Activated CD8-positive, alpha-beta memory T cell treated with anti-CD3 and anti-CD28 coated beads, Interleukin-2, amount 50 U/mL, for 4 hours (primary cell): ENCODE measurements around the gene ZNF407.

Experiments
- DNase-seq: peaks from one replicate; pipeline ENCODE4 v3.0.0-alpha.2; 2020

ZNF407 gene

DNA sequence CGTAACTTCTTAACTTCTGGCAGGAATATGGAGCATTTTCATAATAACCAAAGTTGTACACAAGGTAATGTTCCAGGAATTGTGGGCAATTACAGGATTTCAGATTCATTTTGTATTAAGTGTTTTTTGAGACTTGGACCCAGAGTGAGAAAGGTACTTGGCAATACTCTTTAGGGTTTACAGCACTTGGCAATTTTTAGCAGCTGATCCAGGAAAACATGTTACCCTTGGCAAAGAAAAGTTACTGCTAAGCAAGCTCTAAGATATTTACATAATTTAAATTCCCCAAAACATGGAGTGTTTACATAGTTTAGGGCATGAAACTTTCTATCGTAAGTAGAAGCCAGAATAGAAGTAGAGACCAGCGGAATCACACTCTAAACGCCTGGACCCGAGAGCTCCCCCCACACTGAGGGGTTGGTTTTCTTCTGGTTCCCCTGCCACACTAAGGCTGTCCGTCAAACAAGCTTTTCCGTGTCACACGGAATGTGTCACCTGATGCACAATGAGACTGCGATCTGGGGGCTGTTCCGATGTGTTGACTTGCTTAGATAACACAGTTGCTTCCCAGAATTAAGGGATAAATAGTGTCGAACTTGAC, 434.1 kb downstream of the ZNF407 start:
- DNase-seq, result no peak

DNA sequence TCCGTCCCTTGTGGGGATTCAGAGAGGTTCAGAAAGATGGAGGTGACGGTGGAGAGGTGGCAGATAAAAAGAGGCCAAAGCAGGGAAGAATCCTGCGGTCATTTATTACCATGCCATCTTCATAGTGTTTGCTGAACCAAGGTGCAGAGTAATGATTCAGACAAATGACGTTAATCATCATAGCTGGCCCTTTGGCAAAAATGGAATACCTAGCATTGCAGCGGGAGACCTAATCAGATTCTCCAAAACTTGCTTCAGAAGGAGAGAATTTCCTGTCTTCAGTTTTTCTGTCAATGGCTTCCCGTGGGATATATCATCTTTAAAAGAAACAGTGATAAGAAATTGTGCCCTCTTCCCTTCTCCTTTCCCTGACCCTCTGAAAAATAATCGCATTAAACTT, 435.8 kb downstream of the ZNF407 start:
- no peak for DNase-seq

- no peak for DNase-seq
Observed at GRCh38 chr18:75034937-75035336, 437.3 kb downstream of the ZNF407 start.

- no peak for DNase-seq
Observed at GRCh38 chr18:75035928-75036327, 438.3 kb downstream of the ZNF407 start.

GRCh38 chr18:75036917-75037688, 439.4 kb downstream of the ZNF407 start:
- DNase-seq, result no peak

- DNase-seq, result no peak
Observed at GRCh38 chr18:75037689-75037955, 440.0 kb downstream of the ZNF407 start.

DNA sequence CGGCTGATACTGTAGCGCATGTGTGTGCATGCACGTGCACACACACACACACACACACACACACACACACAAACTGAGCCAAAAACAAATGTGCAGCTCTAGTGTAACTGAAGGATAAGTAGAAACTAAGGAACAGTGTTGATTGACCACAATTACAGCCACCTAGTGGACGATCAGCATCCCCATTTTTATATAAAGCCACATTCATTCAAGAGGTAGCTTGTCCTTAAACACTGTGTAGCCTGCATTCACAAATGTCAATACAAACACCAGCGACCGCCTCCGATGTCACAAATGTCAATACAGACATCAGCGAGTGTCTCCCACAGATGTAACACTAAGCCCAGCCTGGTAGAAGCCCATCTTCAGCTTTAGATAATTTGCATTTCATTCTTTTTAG, 443.9 kb downstream of the ZNF407 start:
- DNase-seq, result no peak

DNA sequence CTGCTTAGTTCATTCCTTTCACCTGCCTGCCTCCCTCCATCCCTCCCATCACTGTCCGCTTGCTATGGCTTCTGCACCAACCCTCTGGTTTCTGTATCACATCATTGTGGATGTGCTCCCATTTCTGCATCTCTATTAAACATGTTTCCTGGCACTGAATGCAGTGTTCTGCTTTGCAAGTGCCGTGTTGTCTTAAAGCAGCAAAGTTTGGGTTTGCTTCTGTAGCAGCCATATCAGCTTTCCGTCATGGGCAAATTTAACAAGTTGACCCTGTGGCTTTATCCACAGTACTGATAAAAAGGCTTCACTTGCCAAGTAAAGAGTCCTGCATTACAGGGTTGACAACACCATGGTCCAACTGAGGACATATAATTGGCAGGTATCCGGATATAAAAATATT, 445.8 kb downstream of the ZNF407 start:
- no peak for DNase-seq

GRCh38 chr18:75044296-75044695, 446.6 kb downstream of the ZNF407 start:
- no peak for DNase-seq

DNA sequence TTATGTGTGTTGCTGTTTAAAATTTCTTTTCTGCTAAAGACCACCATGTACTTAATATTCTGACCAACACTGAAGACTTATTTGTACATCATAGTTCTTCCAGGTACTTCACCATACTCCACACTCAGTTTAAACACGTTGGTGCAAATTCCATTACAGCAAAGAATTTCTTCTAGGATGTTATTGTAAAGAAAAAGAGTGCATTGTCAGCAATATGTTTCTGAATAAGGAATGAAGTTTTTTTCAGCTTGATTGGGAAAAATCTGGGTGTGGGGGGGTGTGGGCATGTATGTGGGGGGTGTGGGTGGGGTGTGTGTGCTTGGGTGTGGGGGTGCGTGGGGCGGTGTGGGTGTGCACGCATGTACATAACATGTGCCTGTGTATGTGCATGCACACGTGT, 447.1 kb downstream of the ZNF407 start:
- DNase-seq, result no peak

DNA sequence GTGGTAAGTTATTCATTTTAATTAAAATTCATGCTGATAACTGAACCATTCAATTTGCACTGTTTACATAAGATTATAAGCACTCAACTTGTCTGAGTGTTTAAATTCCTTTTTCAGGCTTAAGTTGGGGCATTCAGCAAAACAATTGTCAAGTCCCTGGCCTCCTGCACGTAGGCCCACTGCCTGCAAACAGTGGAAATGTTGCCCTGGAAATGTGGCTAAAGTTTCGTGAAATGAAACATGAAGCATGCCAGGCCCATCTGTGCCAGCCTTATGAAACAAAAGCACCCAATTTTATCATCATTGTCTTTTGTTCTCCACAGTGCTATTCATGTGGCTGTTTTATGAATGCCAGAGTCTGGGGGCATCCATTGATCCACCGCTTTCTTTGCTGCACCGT, 447.6 kb downstream of the ZNF407 start:
- no peak for DNase-seq

DNA sequence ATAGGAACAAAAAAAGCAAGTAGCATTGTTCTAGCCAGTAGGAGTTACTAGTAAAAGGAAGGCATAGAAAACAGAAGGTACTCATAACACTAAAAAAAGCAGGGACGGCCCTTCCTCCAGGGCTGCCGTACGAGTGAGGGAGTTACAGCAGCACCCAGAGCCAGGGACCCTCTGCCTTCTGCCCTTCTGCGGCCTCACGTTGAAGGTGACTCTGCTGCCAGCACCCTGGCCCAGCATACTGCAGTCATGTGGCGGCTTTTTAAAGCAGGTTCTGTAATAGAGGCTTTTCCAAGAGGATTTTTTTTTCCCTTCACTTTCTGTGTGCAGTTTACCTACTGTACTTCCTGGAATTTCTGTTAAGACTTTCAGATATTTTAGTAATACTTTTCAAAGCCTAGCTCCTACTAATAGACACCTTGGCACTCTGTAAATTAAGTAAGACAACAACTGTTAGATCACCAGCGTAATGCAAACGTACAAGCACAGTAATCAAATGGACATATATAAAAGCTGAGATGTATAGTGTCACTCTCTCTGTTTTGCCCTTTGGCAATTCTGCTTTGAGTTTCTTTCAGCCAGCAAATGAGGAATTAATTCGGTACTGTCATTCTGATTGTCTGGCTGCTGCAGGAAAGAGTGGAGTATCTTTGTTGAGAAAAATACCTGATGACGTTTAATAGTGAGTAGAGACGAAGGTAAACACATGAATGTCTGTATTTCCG, 449.7 kb downstream of the ZNF407 start:
- no peak for DNase-seq

DNA sequence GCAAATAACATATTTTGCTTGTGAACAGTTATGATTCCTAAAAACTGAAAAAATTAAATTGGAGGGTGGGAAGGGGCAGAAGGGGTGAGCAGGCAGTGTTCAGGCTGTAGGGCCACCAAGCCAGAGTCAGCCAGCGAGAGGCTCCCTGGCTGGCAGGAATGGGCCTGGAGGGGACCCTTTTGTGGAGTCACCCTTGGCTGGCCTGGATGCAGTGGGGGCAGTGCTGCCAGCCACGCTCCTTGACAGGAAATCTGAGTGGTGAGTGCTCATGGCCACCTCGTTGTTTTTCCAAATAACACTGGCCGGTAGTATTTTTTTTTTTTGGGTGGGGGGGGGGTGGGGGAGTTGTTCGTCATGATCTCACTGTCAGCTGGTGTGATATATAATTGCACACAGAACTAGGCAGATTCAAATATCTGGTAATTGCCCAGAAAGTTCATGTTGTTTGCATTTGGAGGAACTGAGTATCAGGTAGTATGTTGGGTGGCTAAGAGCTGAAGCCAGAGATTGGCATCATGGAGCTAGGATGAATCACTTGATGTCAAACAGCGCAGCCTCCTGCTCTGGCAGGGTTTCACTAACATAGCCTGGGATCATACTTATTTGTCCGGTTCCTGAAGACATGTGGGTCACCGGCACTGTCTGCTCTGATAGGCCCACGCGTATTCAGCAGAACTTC, 451.2 kb downstream of the ZNF407 start:
- no peak for DNase-seq

DNA sequence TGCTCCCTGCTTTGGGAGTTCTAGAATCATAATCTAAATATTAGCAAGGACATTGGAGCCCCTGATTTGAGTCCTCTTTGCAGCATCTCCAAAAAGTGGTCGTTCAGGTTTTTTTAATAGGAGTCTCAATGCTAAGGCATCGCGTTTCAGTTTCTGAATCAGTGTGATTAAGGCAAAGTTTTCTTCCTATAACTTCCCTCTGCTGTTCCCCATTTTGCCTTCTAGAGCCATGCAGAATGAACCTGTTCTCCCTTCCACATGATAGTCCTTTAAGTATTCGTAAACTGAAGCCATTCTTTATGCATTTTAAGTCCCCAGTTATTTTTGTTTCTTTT, 451.8 kb downstream of the ZNF407 start:
- DNase-seq, result no peak

DNA sequence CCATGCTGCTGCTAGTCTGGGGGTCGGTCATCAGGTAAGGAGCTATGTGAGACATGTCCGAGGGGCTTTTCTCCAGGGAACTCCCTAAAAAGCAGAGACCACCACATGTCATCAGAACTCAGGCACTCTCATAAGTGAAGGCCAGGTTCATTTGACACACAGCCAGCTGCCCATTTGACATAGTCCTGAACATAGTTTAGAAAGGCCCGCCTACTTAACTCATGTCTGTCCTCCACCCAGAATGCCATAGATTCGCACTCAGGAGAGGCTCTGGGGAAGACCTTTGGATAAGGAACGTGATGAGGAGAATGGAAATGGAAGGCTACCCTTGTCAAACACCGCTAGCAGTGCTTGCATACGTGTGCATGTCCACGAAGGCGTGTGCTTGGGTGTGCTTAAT, 454.1 kb downstream of the ZNF407 start:
- no peak for DNase-seq

GRCh38 chr18:75052475-75052874, 454.8 kb downstream of the ZNF407 start:
- no peak for DNase-seq

- no peak for DNase-seq
Observed at GRCh38 chr18:75053028-75053629, 455.5 kb downstream of the ZNF407 start.

GRCh38 chr18:75054046-75054445, 456.4 kb downstream of the ZNF407 start:
- DNase-seq, result no peak

- DNase-seq, result no peak
Observed at GRCh38 chr18:75054611-75055010, 456.9 kb downstream of the ZNF407 start.

DNA sequence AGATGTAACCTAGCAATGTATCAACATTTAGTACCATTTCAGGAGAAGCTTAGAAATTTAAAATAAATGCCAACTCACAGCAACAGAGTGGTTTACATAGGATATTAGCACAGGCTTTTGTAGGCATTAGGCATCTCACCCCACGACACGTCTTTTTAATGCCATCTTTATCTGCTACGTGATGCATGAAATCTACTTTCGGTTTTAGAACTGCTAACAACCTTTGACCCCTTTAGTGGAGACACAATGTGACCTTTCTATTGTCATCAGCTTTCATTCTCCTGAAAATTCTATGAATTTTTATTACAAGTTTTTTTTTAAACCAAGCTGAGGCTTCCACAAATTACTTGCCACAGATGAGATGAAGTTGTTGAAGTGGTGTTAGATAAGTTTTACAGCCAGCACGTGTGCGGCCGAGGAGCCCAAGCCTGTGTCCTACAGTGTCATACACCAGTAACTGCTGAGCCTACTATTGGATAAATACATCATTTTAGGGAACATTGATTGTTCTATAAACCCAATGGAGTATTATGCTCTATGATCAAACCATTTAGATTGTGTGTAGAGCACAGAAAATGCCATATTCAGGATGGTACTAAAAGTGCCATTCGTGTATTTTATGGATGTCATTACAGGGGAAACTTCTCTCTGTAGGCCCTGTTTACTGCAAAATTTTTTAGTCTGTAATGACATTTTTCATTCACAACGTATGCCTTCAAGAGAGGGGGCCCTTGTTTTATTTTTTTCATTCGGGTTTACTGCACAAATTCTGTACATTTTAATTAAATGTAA, 459.7 kb downstream of the ZNF407 start:
- DNase-seq, result no peak

- DNase-seq, result no peak
Observed at GRCh38 chr18:75060185-75060584, 462.5 kb downstream of the ZNF407 start.

DNA sequence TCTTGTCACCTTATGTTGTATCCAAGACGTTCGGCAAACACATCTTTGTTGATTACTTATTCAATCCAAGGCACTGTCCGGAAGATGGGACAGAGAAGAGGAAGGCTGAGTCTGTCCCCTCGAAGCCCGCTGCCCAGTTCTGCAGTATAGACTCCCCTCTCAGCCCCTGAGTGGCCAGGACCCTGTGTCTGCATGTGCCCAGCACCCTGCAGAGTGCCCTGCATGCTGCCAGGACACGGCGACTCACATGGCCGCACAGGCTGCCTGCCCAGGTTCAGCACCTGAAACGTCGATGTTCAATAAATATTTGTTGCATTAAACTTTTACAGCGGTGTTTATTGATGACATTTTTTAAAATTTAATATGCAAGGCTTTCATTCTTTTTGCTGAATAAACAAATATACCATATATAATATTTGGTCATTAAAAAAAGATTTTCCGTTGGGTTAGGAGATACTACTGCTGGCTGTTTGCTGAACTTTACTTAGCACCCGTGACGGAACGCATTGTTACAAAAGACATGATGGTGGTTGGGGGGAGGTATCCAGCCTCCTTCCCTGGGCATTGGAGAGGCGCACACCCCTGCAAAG, 464.7 kb downstream of the ZNF407 start:
- no peak for DNase-seq
